22Rv1 (cell line): ENCODE results near the gene KLF13.
"Not testable (repeated sequence)": the region's sequence is repeated elsewhere in the genome, so short reads cannot be mapped to it uniquely, and the experiment has no call there.

Experiments used
- CTCF ChIP-seq: fragments of 450-650 bp; IDR thresholded peaks from 2 replicates; pipeline ENCODE4 v1.5.1; 2017; ENCODE audit warnings: mild to moderate bottlenecking
- ZFX ChIP-seq: fragments of 450-650 bp; IDR thresholded peaks from 2 replicates; pipeline ENCODE4 v1.6.1; 2017; ENCODE audit warnings: antibody characterized with exemption, borderline replicate concordance

DNA sequence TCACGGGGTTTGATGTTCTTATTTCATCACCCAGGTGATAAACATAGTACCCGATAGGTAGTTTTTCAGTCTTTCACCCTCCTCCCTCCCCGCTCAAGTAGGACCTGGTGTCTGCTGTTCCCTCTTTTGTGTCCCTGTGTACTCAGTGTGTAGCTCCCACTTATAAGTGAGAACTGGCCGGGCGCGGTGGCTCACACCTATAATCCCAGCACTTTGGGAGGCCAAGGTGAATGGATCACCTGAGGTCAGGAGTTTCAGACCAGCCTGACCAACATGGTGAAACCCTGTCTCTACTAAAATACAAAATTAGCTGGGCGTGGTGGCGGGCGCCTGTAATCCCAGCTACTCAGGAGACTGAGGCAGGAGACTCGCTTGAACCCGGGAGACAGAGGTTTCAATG is 29.5 kb downstream of the KLF13 start:
- TF ChIP-seq CTCF, ZFX: not testable (repeated sequence)
